Measurements from ENCODE around the gene NXN. TPM values are rescaled to one million over a fixed set of nuclear protein-coding genes. Genes with fewer than 3 reads are reported as not detected.

Gene NXN
- total RNA-seq, 1 experiment from 2014 or later: 6.0 TPM

DNA sequence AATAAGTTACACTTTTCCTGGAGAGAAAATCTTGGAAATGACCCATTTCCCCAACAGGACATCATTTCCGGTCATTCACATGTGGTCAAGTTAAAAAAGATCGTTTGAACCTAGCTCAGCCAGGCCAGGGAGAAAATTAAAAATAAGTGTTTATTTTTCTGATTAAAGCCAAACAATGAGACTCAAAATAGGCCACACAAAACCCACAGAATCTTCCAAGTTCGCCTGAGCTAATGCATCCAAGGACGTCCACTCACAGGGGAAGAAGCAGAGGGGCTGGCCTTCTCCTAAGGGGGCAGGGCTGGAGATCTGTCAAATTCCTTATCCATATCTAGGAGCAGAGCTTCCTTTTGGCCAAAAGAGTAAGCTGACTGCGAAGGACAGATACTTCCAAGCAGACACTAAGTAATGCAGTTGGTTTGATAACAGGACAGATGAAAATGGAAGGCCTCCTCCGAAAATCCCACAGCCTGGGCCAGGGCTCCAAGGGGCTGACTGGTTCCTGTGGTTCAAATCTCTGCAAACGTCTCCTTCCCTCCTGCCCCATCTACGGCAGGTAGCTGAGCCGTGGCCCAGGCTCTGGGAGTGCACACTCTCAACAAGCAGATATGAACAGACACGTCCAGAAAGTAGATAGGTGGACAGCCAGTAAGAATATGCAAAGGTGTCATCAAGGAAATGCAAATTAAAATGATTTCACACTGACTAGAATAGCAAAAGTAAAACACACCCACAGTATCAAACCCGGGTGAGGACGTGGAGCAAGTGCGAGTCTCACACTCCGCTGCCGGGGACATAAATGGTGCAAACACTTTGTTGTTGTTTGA lies 98.9 kb downstream of the NXN start:
- DNase-seq (ENCODE audit: low spot score): no peak
- Histone ChIP-seq H3K9me3 (ENCODE audit: low read depth, low read length, poor library complexity, severe bottlenecking) (no peaks in the 10 kb centered on the region), H3K4me1 (ENCODE audit: insufficient read depth, low read length, poor library complexity, severe bottlenecking) (peaks cover 4% of the 10 kb centered on the region), H3K36me3 (ENCODE audit: insufficient read depth, low read length, poor library complexity, severe bottlenecking) (no peaks in the 10 kb centered on the region), H3K27ac (ENCODE audit: low read depth, low read length, poor library complexity, severe bottlenecking) (no peak overlapping the region), H3K4me3 (ENCODE audit: low read depth, low read length, poor library complexity, severe bottlenecking) (no peak overlapping the region), H3K27me3 (replicated peaks; ENCODE audit: insufficient read depth, low read depth, low read length, poor library complexity) (no peaks in the 10 kb centered on the region)
- no TSS peak for BruUV-seq (replicated peaks)
- no peak for TF ChIP-seq EZH2 (IDR thresholded peaks at IDR 0.05; ENCODE audit: borderline replicate concordance, low read depth, low read length, poor library complexity, severe bottlenecking)
- TF ChIP-seq, protein P1, sequence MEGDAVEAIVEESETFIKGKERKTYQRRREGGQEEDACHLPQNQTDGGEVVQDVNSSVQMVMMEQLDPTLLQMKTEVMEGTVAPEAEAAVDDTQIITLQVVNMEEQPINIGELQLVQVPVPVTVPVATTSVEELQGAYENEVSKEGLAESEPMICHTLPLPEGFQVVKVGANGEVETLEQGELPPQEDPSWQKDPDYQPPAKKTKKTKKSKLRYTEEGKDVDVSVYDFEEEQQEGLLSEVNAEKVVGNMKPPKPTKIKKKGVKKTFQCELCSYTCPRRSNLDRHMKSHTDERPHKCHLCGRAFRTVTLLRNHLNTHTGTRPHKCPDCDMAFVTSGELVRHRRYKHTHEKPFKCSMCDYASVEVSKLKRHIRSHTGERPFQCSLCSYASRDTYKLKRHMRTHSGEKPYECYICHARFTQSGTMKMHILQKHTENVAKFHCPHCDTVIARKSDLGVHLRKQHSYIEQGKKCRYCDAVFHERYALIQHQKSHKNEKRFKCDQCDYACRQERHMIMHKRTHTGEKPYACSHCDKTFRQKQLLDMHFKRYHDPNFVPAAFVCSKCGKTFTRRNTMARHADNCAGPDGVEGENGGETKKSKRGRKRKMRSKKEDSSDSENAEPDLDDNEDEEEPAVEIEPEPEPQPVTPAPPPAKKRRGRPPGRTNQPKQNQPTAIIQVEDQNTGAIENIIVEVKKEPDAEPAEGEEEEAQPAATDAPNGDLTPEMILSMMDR (conservative IDR thresholded peaks at IDR 0.05; ENCODE audit: low read depth, low read length): no peak
- intact Hi-C loops (cut with micrococcal nuclease; ENCODE audit: unreplicated experiment): no loop called here
- POLR2A ChIA-PET (ENCODE audit: low non-redundant PET): no interaction called here
- CTCF ChIA-PET: no interaction called here

DNA sequence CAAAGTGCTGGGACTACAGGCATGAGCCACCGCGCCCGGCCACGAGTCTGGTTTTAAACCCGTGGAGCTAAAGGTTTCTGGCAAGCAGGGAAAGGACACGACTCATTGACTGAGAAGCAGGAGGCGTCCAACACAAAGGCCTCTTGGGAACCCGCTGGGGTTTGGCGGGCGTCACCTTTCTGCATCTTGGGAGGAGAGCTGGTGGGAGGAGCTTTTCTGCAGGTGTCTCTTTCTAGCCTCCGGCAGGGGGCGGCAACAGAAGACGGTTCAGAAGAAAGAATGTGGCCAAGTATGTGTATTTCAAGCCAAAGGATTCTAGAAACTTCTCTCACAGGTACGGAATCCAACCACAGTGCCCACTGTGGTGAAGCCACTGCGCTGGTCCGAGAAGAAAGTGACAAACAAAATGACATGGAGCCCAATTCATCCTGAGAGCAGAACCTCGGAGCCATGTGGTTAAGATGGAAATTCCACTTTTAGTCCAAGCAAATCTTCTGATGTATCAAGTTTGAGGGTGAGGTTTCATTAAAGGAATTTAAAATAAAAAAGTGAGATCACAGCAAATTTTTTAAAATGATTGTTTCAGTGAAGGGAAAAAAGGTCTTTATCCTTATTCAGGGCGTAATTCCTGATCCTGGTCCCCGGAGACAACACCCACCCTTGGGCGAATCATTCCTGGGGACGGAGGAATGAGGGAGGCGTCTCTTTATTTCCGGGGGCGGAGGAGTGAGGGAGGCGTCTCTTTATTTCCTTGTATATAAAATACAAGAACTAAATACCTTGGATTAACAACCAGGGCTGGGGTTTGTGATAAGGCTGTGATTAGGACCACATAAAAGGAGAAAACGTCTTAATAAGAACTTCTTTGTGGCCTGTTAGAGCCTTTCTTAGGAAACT lies 99.8 kb downstream of the NXN start:
- ChIA-PET CTCF (interaction anchor here (0.6 to 1.1 kb wide), 4 partner anchors 25 to 101 kb away, joined by 3 to 8 read pairs (median 5); partner anchors contain the start of gene NXN), POLR2A (ENCODE audit: low non-redundant PET) (no interaction called here)
- intact Hi-C loops (cut with micrococcal nuclease; ENCODE audit: unreplicated experiment): no loop called here
- TF ChIP-seq, protein P1 (conservative IDR thresholded peaks at IDR 0.05; ENCODE audit: low read depth, low read length): peak; percentile 66
- TF ChIP-seq EZH2 (IDR thresholded peaks at IDR 0.05; ENCODE audit: borderline replicate concordance, low read depth, low read length, poor library complexity, severe bottlenecking): no peak
- Histone ChIP-seq H3K9me3 (ENCODE audit: low read depth, low read length, poor library complexity, severe bottlenecking) (no peaks in the 10 kb centered on the region), H3K4me3 (ENCODE audit: low read depth, low read length, poor library complexity, severe bottlenecking) (no peak overlapping the region), H3K4me1 (ENCODE audit: insufficient read depth, low read length, poor library complexity, severe bottlenecking) (peaks cover 4% of the 10 kb centered on the region), H3K27me3 (replicated peaks; ENCODE audit: insufficient read depth, low read depth, low read length, poor library complexity) (no peaks in the 10 kb centered on the region), H3K27ac (ENCODE audit: low read depth, low read length, poor library complexity, severe bottlenecking) (no peak overlapping the region), H3K36me3 (ENCODE audit: insufficient read depth, low read length, poor library complexity, severe bottlenecking) (no peaks in the 10 kb centered on the region)
- no TSS peak for BruUV-seq (replicated peaks)
- peak; percentile 81 for DNase-seq (ENCODE audit: low spot score)

DNA sequence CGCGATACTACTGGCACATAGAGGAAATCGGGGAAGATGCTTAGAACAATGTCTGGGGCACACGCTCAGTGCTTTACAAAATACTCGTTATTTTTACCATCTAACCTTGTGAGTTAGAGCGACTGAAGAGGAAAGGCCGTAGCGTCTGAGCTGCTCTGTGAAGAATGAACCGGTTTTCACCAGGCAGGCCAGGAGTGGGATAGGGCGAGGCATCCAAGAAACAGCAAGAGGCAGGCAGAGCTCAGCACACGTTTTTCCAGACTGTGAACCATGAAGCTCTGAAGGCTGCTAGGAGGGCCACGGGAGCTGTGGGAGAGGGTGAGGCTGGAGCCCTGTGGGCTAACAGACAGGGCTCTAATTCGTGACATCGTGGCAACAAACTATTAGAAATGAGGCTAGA lies 101.9 kb downstream of the NXN start:
- no peaks in the 10 kb centered on the region for H3K27me3 ChIP-seq (replicated peaks; ENCODE audit: insufficient read depth, low read depth, low read length, poor library complexity)
- no peak for DNase-seq (ENCODE audit: low spot score)
- H3K9me3 ChIP-seq (ENCODE audit: low read depth, low read length, poor library complexity, severe bottlenecking): no peaks in the 10 kb centered on the region
- POLR2A ChIA-PET (ENCODE audit: low non-redundant PET): no interaction called here
- CTCF ChIA-PET: interaction anchor here (0.8 kb wide), 1 partner anchor 27 kb away, joined by 3 read pairs; no protein-coding TSS in a partner anchor
- H3K27ac ChIP-seq (ENCODE audit: low read depth, low read length, poor library complexity, severe bottlenecking): no peak overlapping the region
- no TSS peak for BruUV-seq (replicated peaks)
- no peak overlapping the region for H3K4me3 ChIP-seq (ENCODE audit: low read depth, low read length, poor library complexity, severe bottlenecking)
- no peaks in the 10 kb centered on the region for H3K36me3 ChIP-seq (ENCODE audit: insufficient read depth, low read length, poor library complexity, severe bottlenecking)
- TF ChIP-seq, protein P1 (conservative IDR thresholded peaks at IDR 0.05; ENCODE audit: low read depth, low read length): no peak
- no peak for TF ChIP-seq EZH2 (IDR thresholded peaks at IDR 0.05; ENCODE audit: borderline replicate concordance, low read depth, low read length, poor library complexity, severe bottlenecking)
- intact Hi-C loops (cut with micrococcal nuclease; ENCODE audit: unreplicated experiment): no loop called here
- peaks cover 4% of the 10 kb centered on the region for H3K4me1 ChIP-seq (ENCODE audit: insufficient read depth, low read length, poor library complexity, severe bottlenecking)

Measured in A673 (cell line).